ENCODE data around the gene MAGEA1.
"Not testable (repeated sequence)": the region's sequence is repeated elsewhere in the genome, so short reads cannot be mapped to it uniquely, and the experiment has no call there.

The MAGEA1 gene, protein sequence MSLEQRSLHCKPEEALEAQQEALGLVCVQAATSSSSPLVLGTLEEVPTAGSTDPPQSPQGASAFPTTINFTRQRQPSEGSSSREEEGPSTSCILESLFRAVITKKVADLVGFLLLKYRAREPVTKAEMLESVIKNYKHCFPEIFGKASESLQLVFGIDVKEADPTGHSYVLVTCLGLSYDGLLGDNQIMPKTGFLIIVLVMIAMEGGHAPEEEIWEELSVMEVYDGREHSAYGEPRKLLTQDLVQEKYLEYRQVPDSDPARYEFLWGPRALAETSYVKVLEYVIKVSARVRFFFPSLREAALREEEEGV

DNA sequence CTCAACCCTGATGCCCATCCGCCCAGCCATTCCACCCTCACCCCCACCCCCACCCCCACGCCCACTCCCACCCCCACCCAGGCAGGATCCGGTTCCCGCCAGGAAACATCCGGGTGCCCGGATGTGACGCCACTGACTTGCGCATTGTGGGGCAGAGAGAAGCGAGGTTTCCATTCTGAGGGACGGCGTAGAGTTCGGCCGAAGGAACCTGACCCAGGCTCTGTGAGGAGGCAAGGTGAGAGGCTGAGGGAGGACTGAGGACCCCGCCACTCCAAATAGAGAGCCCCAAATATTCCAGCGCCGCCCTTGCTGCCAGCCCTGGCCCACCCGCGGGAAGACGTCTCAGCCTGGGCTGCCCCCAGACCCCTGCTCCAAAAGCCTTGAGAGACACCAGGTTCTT lies at the start of gene MAGEA1:
MAGEA1 (plus strand) TSS at position 154 of the 400 bp plus-strand sequence. CDS start 3,106 bp downstream, outside the sequence.
- DNase-seq (ENCODE audit: extremely low spot score), result no peak
- ChIA-PET CTCF (no interaction called here), POLR2A (no interaction called here)
- TF ChIP-seq, protein P1, sequence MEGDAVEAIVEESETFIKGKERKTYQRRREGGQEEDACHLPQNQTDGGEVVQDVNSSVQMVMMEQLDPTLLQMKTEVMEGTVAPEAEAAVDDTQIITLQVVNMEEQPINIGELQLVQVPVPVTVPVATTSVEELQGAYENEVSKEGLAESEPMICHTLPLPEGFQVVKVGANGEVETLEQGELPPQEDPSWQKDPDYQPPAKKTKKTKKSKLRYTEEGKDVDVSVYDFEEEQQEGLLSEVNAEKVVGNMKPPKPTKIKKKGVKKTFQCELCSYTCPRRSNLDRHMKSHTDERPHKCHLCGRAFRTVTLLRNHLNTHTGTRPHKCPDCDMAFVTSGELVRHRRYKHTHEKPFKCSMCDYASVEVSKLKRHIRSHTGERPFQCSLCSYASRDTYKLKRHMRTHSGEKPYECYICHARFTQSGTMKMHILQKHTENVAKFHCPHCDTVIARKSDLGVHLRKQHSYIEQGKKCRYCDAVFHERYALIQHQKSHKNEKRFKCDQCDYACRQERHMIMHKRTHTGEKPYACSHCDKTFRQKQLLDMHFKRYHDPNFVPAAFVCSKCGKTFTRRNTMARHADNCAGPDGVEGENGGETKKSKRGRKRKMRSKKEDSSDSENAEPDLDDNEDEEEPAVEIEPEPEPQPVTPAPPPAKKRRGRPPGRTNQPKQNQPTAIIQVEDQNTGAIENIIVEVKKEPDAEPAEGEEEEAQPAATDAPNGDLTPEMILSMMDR (IDR thresholded peaks at IDR 0.05; ENCODE audit: control extremely low read depth, extremely low read depth, low read depth, missing control alignments), result no peak

DNA sequence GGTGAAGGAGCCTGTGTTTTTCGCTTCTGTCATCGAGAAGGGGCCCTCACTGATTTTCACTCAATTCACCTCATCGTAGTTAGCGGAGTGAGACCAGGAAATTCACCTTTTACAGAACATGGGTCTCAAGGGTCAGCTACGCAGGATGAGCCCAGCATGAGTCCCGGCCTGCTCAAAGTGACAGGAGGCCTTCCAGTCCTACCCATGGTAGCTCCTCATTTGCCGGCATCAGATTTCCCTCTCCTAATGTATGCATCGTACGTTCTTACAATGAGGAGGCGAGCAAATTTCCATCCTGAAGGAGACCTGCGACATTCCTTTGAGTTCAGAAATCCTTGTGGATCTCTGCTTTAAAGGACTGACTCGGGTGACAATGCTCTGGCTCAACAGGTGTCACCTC lies 46.2 kb upstream of the MAGEA1 start:
- DNase-seq (ENCODE audit: extremely low spot score); POLR2A ChIA-PET; CTCF ChIA-PET: not testable (repeated sequence)

DNA sequence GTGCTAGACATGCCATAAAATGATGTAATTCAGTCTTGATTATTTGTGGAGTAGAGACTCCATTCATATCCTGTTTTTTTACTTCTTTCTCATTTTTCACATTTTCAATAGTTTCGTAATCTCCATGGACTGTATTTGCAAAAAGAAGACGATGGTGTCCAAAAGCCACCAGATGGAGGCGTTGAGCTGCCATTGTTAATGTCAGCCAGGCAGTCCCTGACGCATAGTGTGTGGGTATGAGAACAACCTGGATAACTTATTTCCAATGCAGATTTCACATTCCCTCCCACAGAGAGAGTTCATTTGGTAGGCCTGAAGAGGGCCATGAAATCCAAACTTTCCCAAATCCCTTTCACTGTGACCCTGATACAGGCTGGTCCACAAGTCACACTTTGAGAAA lies 40.0 kb upstream of the MAGEA1 start:
- CTCF ChIA-PET; POLR2A ChIA-PET; DNase-seq (ENCODE audit: extremely low spot score): not testable (repeated sequence)

DNA sequence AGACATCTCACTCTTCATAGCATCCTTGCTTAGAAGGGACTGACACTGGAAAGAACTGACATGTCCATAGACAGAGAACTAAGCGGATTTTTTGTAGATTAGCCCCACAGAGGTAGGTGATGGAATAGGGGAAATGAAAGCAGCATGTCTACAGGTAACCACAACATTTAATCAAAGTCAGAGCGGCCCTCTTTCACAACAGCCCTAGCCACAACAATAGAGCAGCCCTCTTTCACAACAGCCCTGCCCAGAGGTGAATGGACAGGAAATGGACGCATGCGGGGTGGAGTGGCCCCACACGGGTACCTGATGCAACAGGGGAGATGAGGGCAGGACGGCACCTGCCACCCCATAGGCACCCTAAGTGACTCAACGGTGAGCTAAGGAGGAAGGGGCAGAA lies 32.8 kb upstream of the MAGEA1 start:
- POLR2A ChIA-PET; DNase-seq (ENCODE audit: extremely low spot score); CTCF ChIA-PET: not testable (repeated sequence)

DNA sequence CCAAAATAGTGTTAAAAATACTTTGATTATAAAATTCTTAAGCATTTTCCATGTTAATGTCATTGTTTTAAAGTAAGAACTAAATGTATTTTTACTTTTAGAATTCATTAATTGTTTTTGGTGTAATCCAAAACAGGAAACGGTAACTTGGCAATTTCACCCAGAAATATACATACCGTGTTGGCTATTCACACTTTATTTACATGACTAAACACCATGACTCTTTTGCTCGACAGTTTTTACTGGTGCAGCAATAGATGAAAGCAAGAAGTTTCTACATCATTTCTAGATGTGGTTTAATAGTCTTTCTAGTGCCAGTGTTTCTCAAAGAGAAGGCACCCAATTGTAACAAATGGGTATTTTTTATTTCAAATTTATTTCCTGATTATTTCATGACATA lies 25.6 kb upstream of the MAGEA1 start:
- POLR2A ChIA-PET, result no interaction called here
- no peak for DNase-seq (ENCODE audit: extremely low spot score)
- TF ChIP-seq, protein P1 (IDR thresholded peaks at IDR 0.05; ENCODE audit: control extremely low read depth, extremely low read depth, low read depth, missing control alignments), result no peak
- CTCF ChIA-PET, result no interaction called here

DNA sequence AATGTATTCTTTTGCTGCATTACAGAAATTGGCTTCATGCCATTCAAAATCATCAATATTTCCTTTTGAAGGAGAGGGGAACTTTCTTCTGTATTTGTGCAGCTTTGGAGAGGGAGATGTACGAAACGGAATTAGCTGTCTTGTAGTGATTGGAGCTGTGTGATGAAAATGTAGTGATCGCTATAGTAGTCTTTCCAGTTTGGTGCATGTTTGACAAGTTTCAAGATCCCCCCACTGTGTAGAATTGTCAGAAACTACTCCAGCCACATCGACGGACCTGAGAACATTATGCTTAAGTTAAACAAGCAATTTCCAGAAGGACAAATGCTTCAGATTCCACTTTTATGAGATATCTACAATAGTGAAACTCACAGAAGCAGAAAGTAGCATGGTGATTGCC lies 21.6 kb upstream of the MAGEA1 start:
- ChIA-PET CTCF (no interaction called here), POLR2A (no interaction called here)
- TF ChIP-seq, protein P1 (IDR thresholded peaks at IDR 0.05; ENCODE audit: control extremely low read depth, extremely low read depth, low read depth, missing control alignments), result no peak
- DNase-seq (ENCODE audit: extremely low spot score), result no peak

DNA sequence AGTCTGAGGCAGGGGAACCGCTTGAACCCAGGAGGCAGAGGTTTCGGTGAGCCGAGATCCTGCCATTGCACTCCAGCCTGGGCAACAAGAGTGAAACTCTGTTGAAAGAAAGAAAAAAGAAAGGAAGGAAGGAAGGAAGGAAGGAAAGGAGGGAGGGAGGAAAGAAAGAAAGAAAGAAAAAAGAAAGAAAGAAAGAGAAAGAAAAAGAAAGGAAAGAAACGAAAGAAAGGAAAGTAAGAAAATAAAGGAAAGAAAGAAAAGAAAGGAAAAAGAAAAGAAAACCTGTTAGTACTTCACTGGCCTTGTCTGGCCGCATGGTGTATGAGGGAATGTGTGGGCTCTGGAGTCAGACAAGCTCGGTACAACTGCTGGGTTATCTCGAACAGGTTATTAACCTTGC lies 20.8 kb upstream of the MAGEA1 start:
- POLR2A ChIA-PET, result no interaction called here

DNA sequence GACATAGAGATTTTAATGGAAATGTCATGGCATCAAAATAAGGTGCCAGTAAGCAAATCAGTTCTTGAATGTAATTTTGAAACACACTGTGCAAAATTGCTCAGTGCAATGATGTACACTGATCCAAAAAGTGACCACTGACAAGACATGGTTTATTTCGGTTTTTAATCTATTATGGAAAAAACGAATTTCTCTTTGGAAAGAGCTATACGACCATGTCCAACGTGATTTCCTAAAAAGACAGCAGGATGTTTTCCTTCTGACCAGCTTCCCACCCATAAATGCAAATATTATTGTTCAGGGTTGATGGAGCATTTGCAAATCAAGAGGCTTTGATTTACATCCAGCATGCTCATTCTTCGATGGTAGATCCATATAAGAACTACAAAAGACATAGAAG lies 17.1 kb upstream of the MAGEA1 start:
- ChIA-PET CTCF (interaction anchor here (0.9 to 1.1 kb wide), 2 partner anchors 8 to 11 kb away, joined by 3 read pairs; no protein-coding TSS in a partner anchor), POLR2A (no interaction called here)
- no peak for DNase-seq (ENCODE audit: extremely low spot score)
- TF ChIP-seq, protein P1 (IDR thresholded peaks at IDR 0.05; ENCODE audit: control extremely low read depth, extremely low read depth, low read depth, missing control alignments), result no peak

More for the DNA sequence above, 20.8 kb upstream of the MAGEA1 start:
- CTCF ChIA-PET, result no interaction called here
- no peak for DNase-seq (ENCODE audit: extremely low spot score)
- TF ChIP-seq, protein P1 (IDR thresholded peaks at IDR 0.05; ENCODE audit: control extremely low read depth, extremely low read depth, low read depth, missing control alignments), result no peak
